Measurements from ENCODE around the gene NUDT2. TPM values are rescaled to one million over a fixed set of nuclear protein-coding genes. Genes with fewer than 3 reads are reported as not detected.
"Not testable (repeated sequence)": the region's sequence is repeated elsewhere in the genome, so short reads cannot be mapped to it uniquely, and the experiment has no call there.

The NUDT2 gene
- total RNA-seq, 1 donor from 2014 or later = 19.7 TPM

DNA sequence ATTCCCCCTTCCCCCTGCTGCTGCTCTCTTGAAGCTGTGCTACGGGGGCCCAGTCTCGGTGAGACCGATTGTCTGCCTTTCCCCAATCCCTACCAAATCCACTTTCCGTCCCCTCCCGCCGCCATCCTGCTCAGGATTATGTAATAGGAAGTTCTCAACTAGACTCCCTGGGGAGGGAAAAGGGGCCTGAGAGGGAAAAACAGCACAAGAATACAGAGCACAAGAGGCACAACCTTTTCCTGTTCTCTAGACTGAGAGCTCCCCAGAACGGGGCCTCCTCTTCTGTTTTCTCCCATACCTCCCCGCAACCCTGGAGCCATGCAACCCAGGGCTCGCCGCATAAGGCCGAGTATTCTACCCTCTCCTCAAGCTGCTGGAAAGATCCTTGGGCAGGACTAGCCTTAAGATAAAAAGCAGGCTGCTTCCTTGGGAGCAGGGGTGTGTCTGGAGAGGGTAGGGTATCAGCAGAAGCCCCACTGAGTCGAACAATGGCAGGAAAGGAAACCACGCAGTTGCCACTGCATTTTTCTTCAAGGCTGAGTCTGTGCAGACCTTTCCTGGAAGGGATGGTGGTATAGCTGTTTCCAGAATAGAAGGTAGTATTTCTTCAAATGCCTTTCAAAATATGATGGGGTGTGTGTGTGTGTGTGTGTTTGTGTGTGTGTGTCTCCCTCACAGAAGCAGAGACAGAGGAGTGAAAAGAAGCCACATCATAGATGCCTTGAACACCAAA lies 34.4 kb downstream of the NUDT2 start:
- DNase-seq (ENCODE audit: missing footprints) = no peak
- intact Hi-C loops (cut with DNase I) = no loop called here
- peak; percentile 84 for ATAC-seq

DNA sequence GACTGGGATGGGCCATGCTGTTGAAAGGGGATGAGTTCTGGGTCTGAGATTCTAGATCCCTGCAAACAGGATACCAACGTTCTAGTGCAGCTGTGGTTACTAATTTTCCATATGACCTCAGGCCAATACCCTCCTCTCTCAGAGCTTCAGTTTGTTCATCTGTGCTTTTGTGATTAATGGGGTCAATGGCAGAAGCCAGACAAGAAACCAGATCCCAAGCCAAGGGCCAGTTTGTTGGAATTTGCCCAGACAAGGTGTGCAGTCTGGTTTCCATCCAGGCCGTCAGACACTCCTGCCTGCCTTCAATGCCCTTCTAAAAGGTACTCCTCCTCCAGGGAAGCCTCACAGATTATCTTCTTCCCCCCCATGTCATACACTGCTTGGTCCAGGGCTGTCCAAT lies 35.9 kb downstream of the NUDT2 start:
- ATAC-seq (no peak), DNase-seq (ENCODE audit: missing footprints) (no peak)
- intact Hi-C loops (cut with DNase I) = no loop called here

DNA sequence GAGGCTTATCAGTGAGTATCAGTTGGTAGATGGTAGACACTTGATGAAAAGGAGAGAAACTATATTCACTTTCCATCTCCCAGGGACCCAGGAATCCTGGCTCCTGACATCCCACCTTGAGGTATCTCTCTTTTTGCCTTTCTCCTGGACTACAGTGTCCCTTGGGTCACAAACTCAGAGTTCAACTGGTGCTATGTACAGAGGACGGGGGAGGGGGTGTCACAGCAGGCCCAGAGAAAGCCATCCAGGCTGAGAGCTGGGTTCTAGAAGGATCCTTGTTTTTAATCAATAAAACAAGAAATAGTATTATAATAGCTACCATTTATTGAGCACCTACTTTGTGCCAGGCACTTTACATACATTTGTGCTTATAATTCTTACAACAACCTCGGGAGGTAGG lies 37.0 kb downstream of the NUDT2 start:
- intact Hi-C loops (cut with DNase I) = no loop called here
- ATAC-seq = no peak
- no peak for DNase-seq (ENCODE audit: missing footprints)

DNA sequence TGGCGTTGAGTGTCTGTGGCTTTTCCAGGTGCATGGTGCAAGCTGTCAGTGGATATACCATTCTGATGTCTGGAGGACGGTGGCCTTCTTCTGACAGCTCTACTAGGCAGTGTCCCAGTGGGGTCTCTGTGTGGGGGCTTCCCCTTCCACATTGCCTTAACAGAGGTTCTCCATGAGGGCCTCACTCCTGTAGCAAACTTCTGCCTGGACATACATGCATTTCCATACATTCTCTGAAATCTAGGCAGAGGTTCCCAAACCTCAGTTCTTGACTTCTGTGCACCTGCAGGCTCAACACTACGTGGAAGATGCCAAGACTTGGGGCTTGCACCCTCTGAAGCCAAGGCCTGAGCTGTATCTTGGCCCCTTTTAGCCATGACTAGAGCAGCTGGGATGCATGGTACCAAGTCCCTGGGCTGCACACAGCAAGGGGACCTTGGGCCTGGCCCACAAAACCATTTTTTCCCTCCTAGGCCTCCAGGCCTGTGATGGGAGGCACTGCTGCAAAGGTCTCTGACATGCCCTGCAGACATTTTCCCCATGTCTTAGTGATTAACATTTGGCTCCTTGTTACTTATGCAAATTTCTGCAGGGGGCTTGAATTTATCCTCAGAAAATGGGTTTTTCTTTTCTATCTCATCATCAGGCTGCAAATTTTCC lies 38.5 kb downstream of the NUDT2 start:
- DNase-seq (ENCODE audit: missing footprints); intact Hi-C loops (cut with DNase I); ATAC-seq: not testable (repeated sequence)

DNA sequence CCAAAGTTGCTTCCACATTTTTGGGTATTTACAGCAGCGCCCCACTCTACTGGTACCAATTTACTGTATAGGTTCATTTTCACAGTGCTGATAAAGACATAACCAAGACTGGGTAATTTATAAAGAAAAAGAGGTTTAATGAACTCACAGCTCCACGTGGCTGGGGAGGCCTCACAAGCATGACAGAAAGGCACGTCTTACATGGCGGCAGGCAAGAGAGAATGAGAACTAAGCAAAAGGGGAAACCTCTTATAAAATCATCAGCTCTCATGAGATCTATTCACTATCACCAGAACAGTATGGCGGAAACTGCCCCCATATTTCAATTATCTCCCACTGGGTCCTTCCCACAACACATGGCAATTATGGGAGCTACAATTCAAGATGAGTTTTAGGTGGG lies 39.4 kb downstream of the NUDT2 start:
- intact Hi-C loops (cut with DNase I); DNase-seq (ENCODE audit: missing footprints); ATAC-seq: not testable (repeated sequence)

DNA sequence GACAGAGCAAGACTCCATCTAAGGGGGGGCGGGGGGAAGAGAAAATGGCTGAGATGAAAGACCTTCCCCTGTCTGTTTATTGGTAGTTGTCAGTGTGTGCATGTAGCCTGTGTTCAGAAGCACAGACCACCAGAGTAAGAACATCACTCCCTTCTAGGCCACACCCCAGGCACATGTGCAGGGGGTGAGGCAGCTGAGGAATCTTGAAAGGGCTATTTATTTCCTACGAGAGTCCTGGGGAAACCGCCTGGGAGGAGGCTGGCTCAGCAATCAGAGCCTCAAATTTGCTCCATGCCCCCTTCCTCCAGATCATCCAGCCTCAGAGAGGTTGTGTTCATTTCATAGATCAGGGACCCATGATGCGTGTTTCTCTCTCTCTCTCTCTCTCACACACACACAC lies 40.3 kb downstream of the NUDT2 start:
- intact Hi-C loops (cut with DNase I) = no loop called here
- no peak for ATAC-seq
- DNase-seq (ENCODE audit: missing footprints) = no peak

DNA sequence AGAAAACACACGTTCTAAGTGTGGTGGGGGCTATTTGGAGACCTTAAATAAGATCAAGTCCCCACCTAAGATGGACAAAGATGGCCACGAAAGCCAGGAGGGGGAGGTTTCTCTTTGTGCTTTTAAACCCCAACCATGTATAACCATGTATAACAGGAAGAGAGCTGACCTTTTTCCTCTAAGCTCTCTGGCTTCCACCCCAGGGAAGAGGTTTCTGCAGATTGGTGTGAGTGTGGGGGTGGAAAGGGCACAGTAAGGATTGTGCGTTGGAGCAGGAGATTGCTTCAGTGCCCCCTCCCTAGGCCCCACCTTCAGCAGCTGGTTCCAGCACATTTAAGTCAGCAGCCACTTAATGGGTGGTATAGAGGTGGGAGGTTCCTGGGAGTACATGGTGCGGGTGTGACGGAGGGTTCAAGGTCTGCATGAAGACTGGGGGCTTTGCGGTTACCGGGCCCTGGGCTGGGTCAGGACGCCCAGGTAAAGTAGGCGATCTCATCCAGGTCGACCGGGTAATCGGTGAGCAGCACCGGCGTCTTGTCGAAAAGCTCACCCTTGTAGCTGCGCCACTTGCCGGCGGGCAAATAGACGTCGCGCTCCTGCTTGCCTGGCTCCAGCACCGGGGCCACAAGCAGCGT lies 41.1 kb downstream of the NUDT2 start:
- intact Hi-C loops (cut with DNase I) = no loop called here
- DNase-seq (ENCODE audit: missing footprints) = no peak
- ATAC-seq = no peak

DNA sequence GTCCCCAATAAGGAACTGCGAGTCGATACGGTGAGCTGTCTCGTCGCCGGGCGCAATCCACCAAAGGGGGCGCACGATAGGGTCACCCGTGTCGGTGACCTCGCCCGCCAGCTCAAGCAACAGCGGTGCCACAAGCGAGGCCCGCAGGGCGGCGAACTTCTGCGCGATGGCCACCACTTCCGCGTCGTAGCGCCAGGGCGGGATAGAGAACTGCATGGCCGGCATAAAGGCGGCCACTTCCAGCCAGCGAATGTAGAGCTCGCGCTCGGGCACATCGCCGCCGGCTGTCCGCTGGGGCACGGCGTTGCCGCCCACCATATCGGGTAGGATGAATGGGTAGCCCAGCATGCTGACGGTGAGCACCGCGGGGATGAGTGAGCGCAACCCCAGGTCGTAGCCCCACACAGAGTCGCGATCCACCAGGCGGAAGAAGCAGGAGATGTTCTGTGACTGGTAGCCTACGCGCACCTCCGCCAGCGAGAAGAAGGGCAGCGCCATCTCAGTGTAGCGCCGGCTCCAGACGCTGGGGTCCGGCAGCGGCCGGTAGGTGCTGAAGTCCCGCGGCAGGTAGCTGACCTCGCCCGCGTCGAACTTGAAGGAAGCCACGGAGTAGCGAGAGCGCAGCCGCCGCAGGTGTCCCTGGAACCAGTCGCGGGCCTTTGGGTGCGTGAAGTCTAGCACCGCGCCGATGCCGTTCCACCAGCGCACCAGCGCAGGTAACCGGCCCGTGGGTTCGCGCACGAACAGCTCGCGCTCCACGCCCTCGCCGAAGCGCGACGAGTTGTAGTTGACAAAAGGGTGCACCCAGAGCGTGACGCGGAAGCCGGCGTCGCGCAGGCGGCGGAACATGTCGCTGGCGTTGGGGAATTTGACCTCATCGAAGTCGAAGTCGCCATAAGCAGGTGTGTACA lies 41.9 kb downstream of the NUDT2 start:
- intact Hi-C loops (cut with DNase I) = no loop called here
- no peak for ATAC-seq
- no peak for DNase-seq (ENCODE audit: missing footprints)

DNA sequence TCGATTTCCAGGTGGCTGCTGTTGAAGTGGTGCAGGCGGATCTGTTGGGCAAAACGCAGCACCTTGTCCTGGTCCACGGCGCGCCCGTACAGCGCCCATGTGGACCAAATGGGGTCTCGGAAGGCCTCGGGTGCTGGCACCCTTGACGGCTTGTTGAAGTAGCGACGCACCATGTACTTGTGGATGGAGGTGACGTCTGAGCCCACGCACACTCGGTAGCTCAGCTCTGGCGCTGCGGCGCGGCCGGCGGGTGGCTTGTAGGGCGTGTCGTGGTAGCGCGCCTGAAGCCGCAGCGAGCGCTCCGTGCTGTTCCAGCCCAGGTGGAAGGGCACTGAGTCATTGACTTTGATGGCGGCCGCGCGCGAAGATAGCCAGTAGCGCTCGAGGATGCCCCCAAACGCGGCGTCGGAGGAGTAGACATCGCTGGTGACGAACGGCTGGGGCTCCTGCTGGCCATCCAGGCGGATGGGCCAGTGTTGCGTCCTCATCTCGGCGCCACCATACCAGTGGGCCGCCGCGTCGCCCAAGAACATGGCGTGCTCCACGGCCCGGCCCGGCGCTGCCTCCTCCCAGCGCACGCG lies 42.6 kb downstream of the NUDT2 start:
- intact Hi-C loops (cut with DNase I) = no loop called here
- DNase-seq (ENCODE audit: missing footprints) = no peak
- ATAC-seq = no peak

DNA sequence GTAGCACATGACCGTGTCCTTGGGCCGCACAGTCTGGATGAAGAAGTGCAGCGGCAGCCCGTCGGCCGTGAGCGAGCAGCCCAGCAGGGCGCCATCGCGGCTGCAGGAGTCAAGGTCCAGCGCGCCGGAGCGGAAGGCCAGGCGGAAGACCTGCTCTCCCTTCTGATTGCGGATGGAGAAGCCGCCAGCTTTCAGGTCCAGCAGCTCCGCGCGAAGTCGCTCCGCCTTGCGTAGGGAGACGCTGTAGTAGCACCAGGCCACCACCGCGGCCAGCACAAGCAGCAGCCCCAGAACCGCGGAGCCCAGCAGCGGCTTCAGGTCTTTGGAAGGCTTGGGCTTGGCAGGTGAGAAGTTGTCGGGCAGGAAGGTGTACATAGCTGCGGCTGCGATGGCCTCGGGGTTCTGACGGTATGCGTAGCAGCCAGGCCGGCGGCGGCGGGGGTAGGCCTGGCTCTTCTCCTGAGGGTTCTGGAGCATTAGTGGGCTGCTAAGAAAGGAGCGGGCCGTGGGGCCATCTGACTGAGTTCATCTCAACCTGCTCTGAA lies 43.2 kb downstream of the NUDT2 start:
- ATAC-seq (no peak), DNase-seq (ENCODE audit: missing footprints) (peak; percentile 68)
- intact Hi-C loops (cut with DNase I) = no loop called here

DNA sequence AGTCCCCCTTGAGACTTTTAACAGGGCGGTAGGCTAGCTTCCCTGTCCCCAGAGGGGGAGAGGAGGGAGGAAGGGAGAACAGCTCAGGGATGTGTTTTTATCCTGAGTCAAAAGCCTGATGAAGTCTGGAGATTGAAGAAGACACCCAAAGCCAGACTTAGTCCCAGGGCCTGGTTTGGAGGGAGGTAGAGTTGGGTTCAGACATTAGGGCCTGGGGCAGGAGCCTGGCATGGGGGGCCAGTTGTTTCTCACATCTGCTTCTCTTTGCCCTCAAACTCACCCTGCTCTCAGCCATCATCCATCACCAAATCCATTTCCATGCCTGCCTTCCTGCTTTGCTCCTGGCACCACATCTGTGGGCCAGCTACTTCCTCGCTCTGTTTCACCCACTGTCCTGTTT lies 44.4 kb downstream of the NUDT2 start:
- DNase-seq (ENCODE audit: missing footprints) (no peak), ATAC-seq (no peak)
- intact Hi-C loops (cut with DNase I) = no loop called here

DNA sequence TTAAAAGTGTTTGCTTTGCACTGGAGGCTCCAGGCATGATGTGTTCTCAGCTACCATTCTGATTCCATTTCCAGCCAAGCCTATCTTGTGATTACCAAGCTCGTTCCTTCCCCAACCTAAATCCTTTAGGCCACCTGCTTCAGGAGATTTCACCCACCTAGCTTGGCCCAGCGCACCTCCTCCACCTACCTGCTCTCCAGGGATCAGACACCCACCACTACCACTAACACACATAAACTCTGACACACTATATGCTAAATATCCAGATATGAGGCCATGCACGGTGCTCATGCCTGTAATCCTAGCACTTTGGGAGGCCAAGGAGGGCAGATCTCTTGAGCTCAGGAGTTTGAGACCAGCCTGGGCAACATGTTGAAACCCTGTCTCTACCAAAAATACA lies 45.0 kb downstream of the NUDT2 start:
- intact Hi-C loops (cut with DNase I) = no loop called here
- ATAC-seq = no peak
- no peak for DNase-seq (ENCODE audit: missing footprints)

DNA sequence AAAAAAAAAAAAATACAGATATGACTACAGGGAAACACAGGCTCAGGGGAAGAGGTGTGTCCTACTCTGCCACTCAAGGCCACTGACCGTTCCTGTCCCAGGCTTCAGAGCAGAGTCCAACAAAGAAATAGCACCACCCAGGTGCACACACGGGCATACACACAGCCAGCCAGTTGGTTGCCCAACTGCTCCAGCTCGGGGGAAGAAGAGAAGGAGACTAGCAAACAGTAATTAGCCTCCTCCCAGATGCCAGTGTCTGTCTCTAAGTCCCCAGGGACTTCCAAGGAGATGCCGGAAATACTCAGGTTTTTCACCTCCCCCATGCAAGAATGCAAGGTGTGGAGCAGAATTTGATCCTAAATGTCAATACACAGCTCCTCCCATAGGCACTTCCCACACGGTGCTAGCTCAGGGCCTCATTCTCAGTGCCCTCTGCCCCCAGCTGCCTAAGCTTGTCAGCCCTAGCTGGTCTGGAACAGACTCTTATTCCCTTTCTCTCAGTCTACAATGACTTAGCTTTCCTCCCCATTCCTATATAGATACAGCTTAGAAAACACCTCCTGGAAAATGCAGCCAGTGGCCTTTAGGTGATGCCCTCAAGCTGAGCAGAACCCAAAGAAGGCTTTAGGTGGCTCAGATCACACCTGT lies 45.7 kb downstream of the NUDT2 start:
- intact Hi-C loops (cut with DNase I) = loop anchor here (5.0 kb wide), 1 partner anchor 118 kb away; no protein-coding TSS in a partner anchor
- DNase-seq (ENCODE audit: missing footprints) (no peak), ATAC-seq (no peak)

DNA sequence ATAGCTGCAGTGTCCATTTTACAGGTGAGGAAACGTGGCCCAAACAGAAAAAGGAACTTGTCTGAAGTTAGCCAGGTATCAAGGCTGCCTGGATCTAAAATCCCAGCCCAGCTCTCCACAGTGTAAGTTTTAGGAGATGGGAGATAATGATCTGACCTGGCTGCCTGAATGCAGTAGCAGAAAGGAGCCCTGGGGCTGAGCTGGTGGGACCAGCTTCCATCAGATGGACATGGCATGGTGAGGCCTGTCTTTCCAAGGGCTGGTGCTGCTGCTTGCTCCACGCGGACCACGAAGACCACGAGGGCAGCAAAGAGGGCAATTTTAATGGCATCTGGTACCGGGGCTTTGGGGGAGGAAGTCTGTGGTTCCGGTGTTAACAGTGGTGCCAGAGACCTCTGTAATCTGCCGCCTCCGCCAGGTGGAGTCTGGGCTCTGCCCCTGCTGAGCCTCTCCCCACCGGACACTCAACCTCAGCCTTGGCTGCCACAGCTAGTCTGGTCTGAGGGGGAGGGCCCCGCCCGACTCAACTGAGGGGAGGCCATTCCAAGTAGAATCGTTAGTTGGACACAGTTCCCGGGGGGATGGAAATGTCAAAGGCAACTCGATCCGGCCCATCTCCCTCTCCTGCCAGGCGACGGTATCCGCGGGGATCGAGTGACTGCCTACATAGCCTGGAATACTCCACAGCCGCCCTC lies 46.7 kb downstream of the NUDT2 start:
- DNase-seq (ENCODE audit: missing footprints) (peak; percentile 77), ATAC-seq (peak; percentile 25)
- intact Hi-C loops (cut with DNase I) = loop anchor here (2.0 to 5.0 kb wide), 2 partner anchors 33 to 119 kb away; no protein-coding TSS in a partner anchor

DNA sequence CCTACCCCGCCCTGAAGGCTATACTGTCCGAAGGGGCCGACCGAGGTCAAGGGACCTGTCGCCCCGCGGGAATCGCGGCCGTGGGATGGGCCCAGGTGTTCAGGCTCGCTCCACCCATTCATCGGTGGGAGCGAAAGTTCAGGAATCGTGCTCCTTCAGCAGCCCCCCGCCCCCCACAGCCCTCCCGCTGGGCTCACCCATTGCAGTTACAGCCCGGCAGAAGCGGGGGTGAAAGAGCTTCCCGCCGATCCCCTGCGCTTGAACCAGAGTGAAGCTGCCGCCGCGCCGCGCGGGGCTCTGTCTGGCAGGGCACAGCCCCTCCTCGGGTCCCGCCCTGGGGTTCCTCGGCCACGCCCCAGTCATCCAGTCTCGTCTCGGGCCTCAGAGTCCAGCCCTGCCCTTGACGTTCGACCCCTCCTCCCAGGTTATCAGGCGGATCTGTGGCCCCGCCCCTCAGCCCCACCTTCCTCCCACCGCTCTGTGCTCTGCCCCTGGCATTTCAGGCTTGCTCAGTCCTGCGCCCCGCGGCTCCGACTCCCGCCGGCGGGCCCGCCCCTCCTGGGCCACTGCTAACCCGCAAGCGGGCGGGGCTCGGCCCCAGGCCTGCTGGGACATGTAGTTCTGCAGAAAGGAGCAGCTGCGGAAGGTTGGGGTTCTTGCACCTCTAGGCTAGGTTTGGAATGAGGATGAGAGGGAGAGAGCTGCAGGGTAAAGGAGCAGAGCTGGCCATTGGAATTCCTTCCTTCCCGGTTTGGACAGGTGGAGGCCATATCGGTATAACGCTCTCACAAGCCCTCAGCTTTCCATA lies 47.4 kb downstream of the NUDT2 start, which contains the start of gene MYORG:
Gene MYORG (minus strand): TSS at position 303 of the 808 bp plus-strand sequence. CDS start 3,955 bp downstream, outside the sequence.
- intact Hi-C loops (cut with DNase I) = loop anchor here (2.0 to 5.0 kb wide), 2 partner anchors 34 to 119 kb away; no protein-coding TSS in a partner anchor
- ATAC-seq (peak; percentile 86), DNase-seq (ENCODE audit: missing footprints) (peak; percentile 97)

DNA sequence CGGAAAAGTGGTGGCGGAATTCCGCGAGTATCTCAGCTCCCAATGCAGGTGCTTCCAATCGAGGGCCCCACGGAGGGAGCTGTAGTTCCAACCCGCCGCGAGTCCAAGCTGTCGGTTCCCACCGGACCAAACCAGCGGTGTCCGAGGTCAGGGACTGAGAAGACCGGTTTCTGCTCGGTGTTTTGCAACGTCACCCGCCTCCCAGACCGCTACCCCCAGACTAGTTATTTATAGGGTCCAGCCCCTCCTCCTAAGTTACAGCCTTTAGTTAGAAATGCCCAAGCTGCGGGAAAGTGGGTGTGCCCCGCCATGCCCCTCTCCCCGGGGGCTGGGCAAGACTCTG lies 48.0 kb downstream of the NUDT2 start:
- peak; percentile 76 for DNase-seq (ENCODE audit: missing footprints)
- ATAC-seq = no peak
- intact Hi-C loops (cut with DNase I) = loop anchor here (2.0 to 5.0 kb wide), 2 partner anchors 35 to 120 kb away; no protein-coding TSS in a partner anchor
